Neural crest cell (in vitro differentiated cells): ENCODE data around the gene SZRD1. TPM values are rescaled to one million over a fixed set of nuclear protein-coding genes. Genes with fewer than 3 reads are reported as not detected.

ENCODE experiments used
- DNase-seq: peaks from one replicate; pipeline ENCODE4 v3.0.0; 2021; ENCODE audit warnings: low read depth, mixed read lengths, low spot score
- H3K27ac Mint-ChIP-seq: one replicate; pipeline ENCODE4 v1.8.0; 2021; ENCODE audit warnings: mild to moderate bottlenecking, mixed read lengths; ENCODE audit not compliant: unreplicated experiment
- H3K27me3 Mint-ChIP-seq: 2 replicates; pipeline ENCODE4 v1.8.0; 2021; ENCODE audit warnings: low read depth, mild to moderate bottlenecking, mixed read lengths
- H3K36me3 Mint-ChIP-seq: 2 replicates; pipeline ENCODE4 v1.8.0; 2021; ENCODE audit warnings: low read depth, mild to moderate bottlenecking, mixed read lengths
- H3K4me1 Mint-ChIP-seq: 2 replicates; pipeline ENCODE4 v1.8.0; 2021; ENCODE audit warnings: mixed read lengths
- H3K4me3 Mint-ChIP-seq: one replicate; pipeline ENCODE4 v1.8.0; 2021; ENCODE audit warnings: mild to moderate bottlenecking, mixed read lengths
- H3K9me3 Mint-ChIP-seq: 2 replicates; pipeline ENCODE4 v1.8.0; 2021; ENCODE audit warnings: mixed read lengths
- CTCF ChIP-seq: fragments of 200-600 bp; sonication (generic); conservative IDR thresholded peaks from 2 replicates; pipeline ENCODE4 v1.5.0; 2021; ENCODE audit warnings: antibody characterized with exemption, mild to moderate bottlenecking
- total RNA-seq: library from RNA; stranded (reverse); gene quantifications from 2 replicates; pipeline ENCODE4 v1.2.1, GENCODE V29; 2021

The SZRD1 gene
- total RNA-seq, 1 donor from 2014 or later = 153 TPM

- Mint-ChIP-seq H3K27me3 (peaks cover 14% of the 10 kb centered on the region), H3K4me1 (peaks cover 6% of the 10 kb centered on the region), H3K27ac (no peak overlapping the region), H3K4me3 (no peak overlapping the region), H3K36me3 (no peaks in the 10 kb centered on the region), H3K9me3 (no peaks in the 10 kb centered on the region)
- no peak for TF ChIP-seq CTCF
- no peak for DNase-seq
Measured at GRCh38 chr1:16420424-16421118, 53.5 kb downstream of the SZRD1 start.

- peaks cover 14% of the 10 kb centered on the region for H3K27me3 Mint-ChIP-seq
- no peaks in the 10 kb centered on the region for H3K36me3 Mint-ChIP-seq
- no peak for DNase-seq
- H3K27ac Mint-ChIP-seq = no peak overlapping the region
- H3K4me3 Mint-ChIP-seq = no peak overlapping the region
- no peaks in the 10 kb centered on the region for H3K9me3 Mint-ChIP-seq
- H3K4me1 Mint-ChIP-seq = peaks cover 6% of the 10 kb centered on the region
- no peak for TF ChIP-seq CTCF
Measured at GRCh38 chr1:16421201-16421600, 54.2 kb downstream of the SZRD1 start.

GRCh38 chr1:16422041-16422440 is 55.0 kb downstream of the SZRD1 start:
- no peak for TF ChIP-seq CTCF
- no peak overlapping the region for H3K27ac Mint-ChIP-seq
- no peaks in the 10 kb centered on the region for H3K36me3 Mint-ChIP-seq
- H3K4me3 Mint-ChIP-seq = no peak overlapping the region
- DNase-seq = no peak
- peaks cover 6% of the 10 kb centered on the region for H3K4me1 Mint-ChIP-seq
- no peaks in the 10 kb centered on the region for H3K9me3 Mint-ChIP-seq
- H3K27me3 Mint-ChIP-seq = peaks cover 14% of the 10 kb centered on the region

- no peak overlapping the region for H3K4me3 Mint-ChIP-seq
- no peak for DNase-seq
- H3K9me3 Mint-ChIP-seq = no peaks in the 10 kb centered on the region
- peaks cover under 1% of the 10 kb centered on the region for H3K4me1 Mint-ChIP-seq
- TF ChIP-seq CTCF = no peak
- no peak overlapping the region for H3K27ac Mint-ChIP-seq
- H3K27me3 Mint-ChIP-seq = peaks cover 3% of the 10 kb centered on the region
- no peaks in the 10 kb centered on the region for H3K36me3 Mint-ChIP-seq
Measured at GRCh38 chr1:16425125-16426025, 58.3 kb downstream of the SZRD1 start.

GRCh38 chr1:16430606-16431005 is 63.6 kb downstream of the SZRD1 start:
- H3K36me3 Mint-ChIP-seq = no peaks in the 10 kb centered on the region
- H3K4me3 Mint-ChIP-seq = no peak overlapping the region
- no peaks in the 10 kb centered on the region for H3K9me3 Mint-ChIP-seq
- no peak for DNase-seq
- H3K27ac Mint-ChIP-seq = no peak overlapping the region
- no peaks in the 10 kb centered on the region for H3K27me3 Mint-ChIP-seq
- TF ChIP-seq CTCF = no peak
- peaks cover 11% of the 10 kb centered on the region for H3K4me1 Mint-ChIP-seq
